Stomach (tissue), 4 donors: ENCODE measurements around the gene FYN.

Experiments used
- EP300 ChIP-seq: sonication (generic); formaldehyde crosslinking; IDR thresholded peaks from one replicate; pipeline ENCODE4 v1.6.1; 2017; ENCODE audit warnings: antibody characterized with exemption
- TF ChIP-seq, protein P1 (sequence below), 7 experiments: fragments of 450-650 bp in 4 of 7; fragments of 200-600 bp in 3 of 7; sonication (generic) in 3 of 7; IDR thresholded peaks; one replicate each; pipeline ENCODE4 v1.5.1; 2016 to 2019; ENCODE audit warnings: antibody characterized with exemption in 7 of 7, control low read depth in 2 of 7, mild to moderate bottlenecking in 1 of 7

- TF ChIP-seq, protein P1, sequence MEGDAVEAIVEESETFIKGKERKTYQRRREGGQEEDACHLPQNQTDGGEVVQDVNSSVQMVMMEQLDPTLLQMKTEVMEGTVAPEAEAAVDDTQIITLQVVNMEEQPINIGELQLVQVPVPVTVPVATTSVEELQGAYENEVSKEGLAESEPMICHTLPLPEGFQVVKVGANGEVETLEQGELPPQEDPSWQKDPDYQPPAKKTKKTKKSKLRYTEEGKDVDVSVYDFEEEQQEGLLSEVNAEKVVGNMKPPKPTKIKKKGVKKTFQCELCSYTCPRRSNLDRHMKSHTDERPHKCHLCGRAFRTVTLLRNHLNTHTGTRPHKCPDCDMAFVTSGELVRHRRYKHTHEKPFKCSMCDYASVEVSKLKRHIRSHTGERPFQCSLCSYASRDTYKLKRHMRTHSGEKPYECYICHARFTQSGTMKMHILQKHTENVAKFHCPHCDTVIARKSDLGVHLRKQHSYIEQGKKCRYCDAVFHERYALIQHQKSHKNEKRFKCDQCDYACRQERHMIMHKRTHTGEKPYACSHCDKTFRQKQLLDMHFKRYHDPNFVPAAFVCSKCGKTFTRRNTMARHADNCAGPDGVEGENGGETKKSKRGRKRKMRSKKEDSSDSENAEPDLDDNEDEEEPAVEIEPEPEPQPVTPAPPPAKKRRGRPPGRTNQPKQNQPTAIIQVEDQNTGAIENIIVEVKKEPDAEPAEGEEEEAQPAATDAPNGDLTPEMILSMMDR (IDR thresholded peaks at IDR 0.05), result no peak
- TF ChIP-seq EP300, result no peak
These were observed 106.9 kb downstream of the FYN start for GRCh38 chr6:111766201-111766857.
